GM12865 (cell line): ENCODE measurements around the gene MAD1L1.

Source experiments
- DNase-seq: peaks from one replicate; pipeline ENCODE4 v3.0.0; 2010; ENCODE audit warnings: low read depth
- H3K4me3 ChIP-seq: 2 replicates; pipeline ENCODE4 v1.5.1; 2011; ENCODE audit warnings: mild to moderate bottlenecking, low read depth, low read length, control low read depth
- TF ChIP-seq, protein P1 (sequence below): IDR thresholded peaks from 2 replicates; pipeline ENCODE4 v1.5.1; 2011; ENCODE audit warnings: low read length, control low read depth, low read depth, inconsistent platforms; ENCODE audit not compliant: insufficient read depth; ENCODE audit errors: missing control alignments

MAD1L1 gene

DNA sequence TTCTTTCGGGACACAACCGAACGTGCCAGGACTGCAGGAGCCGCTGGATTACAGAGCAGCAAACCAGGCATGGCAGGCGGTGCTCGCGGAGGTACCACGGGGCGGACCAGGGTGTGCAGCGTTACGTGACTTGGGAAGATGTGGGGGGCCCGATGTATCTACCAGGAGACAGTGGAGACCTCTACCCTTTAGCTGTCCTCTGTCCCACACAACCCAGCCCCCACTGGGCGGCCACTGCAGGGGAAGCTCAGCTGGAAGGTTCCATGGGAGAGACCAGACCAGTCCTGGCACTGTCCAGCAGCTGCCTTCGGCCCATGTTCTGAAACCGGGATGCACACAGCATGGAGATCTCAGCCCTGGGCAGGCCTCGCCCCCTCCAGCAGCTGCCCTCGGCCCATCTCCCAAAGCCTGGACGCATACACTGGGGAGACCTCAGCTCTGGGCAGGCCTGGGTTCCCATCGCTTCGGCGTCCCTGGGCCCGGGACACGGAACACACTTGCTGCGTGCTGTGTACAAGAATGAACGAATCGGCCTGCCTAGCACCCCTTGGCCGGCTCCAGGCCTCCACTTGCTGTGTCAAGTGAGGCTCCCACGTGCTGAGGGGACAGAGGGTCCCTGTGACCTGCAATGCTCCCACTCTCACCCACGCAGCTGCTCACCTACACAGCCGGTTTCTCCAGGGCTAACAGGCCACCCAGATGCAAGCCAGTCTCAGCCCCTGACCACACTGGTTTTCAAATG lies 385.3 kb downstream of the MAD1L1 start:
- no peak overlapping the region for H3K4me3 ChIP-seq
- TF ChIP-seq, protein P1, sequence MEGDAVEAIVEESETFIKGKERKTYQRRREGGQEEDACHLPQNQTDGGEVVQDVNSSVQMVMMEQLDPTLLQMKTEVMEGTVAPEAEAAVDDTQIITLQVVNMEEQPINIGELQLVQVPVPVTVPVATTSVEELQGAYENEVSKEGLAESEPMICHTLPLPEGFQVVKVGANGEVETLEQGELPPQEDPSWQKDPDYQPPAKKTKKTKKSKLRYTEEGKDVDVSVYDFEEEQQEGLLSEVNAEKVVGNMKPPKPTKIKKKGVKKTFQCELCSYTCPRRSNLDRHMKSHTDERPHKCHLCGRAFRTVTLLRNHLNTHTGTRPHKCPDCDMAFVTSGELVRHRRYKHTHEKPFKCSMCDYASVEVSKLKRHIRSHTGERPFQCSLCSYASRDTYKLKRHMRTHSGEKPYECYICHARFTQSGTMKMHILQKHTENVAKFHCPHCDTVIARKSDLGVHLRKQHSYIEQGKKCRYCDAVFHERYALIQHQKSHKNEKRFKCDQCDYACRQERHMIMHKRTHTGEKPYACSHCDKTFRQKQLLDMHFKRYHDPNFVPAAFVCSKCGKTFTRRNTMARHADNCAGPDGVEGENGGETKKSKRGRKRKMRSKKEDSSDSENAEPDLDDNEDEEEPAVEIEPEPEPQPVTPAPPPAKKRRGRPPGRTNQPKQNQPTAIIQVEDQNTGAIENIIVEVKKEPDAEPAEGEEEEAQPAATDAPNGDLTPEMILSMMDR = no peak
- no peak for DNase-seq

DNA sequence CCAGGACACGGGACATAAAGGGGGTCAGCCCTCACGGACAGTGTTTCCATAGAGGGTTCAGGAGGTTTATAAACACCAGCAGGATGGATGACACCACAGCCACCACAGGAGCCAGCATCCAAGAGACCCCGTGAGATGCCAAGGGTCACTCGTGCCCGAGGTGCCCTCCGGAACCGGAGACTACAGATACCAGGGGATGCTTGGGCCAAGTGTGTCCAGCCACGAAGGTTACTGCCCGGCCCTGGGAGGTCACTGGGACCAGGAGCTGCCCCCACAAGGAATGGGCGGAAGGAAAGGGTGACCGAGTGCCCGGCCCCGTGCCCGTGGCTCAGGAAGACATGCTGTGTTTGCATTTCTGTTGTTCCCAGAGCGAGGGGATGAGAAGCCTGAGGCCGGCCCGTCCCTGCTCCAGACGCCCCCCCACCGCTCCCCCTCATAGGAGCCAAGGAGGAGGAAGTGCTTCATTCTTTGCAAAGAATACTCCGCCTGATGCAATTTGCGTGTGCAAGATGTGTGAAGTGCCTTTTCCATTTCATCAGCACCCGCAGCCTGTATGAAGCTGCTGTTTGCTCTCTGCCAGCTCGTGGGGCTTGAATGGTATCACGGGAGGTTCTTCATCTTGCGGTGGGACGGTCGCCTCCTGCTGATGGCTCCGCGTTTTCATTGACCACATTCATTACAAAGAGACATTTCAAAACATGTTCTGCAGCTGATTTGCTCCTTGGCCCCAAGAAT lies 386.2 kb downstream of the MAD1L1 start:
- no peak for DNase-seq
- TF ChIP-seq, protein P1 = no peak
- H3K4me3 ChIP-seq = no peak overlapping the region

DNA sequence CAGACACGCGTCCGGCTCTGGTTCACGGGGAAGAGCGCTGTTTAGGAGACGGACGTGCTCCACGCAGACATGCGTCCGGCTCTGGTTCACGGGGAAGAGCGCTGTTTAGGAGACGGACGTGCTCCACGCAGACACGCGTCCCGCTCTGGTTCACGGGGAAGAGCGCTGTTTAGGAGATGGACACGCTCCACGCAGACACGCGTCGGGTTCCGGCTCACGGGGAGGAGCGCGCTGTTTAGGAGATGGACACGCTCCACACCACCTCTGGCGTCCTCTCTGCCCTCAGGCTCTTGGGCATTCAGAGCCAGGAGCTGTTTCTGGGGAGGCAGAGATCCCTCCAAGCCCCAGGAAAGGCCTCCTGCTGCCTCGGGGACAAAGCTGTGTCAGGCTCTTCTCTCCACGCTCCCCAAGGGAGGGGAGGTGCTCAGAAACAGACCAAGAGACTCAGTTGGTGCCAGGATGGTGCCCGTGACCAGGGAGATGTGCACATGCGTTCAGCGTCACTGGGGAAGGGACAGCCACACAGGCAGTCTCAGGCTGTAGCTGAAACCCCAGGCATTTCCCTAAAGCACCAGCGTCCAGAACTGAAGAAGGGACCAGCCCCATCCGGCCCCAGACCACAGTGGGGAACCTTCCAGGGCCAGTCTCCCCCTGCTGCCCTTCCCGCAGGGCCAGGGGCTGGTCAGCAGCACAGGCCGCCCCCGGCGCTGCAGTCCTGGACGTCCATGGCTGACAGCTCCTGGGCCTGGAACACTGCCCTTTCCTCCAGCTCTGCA lies 387.0 kb downstream of the MAD1L1 start:
- TF ChIP-seq, protein P1 = no peak
- H3K4me3 ChIP-seq = no peak overlapping the region
- no peak for DNase-seq

DNA sequence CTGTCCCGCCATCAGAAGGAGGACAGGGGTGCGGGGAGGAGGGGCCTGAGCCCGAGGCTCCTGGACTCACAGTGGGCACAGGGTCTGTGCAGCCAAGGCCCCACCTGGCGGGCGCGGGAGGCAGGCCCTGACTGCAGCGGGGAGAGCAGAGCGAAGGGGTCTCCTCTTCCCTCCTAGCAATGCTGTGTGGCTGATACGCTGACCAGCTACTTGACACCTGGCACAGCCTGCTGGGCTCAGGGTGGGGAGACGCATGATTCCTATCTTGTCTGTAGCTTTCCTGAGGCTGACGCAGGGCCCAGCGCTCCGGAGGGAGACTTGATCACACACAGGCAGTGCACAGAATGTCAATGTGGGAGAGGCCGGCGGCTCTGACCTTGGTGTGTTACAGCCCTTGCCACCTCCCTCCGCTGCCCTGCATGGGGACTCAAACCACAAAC lies 387.8 kb downstream of the MAD1L1 start:
- DNase-seq = no peak
- TF ChIP-seq, protein P1 = no peak
- no peak overlapping the region for H3K4me3 ChIP-seq

DNA sequence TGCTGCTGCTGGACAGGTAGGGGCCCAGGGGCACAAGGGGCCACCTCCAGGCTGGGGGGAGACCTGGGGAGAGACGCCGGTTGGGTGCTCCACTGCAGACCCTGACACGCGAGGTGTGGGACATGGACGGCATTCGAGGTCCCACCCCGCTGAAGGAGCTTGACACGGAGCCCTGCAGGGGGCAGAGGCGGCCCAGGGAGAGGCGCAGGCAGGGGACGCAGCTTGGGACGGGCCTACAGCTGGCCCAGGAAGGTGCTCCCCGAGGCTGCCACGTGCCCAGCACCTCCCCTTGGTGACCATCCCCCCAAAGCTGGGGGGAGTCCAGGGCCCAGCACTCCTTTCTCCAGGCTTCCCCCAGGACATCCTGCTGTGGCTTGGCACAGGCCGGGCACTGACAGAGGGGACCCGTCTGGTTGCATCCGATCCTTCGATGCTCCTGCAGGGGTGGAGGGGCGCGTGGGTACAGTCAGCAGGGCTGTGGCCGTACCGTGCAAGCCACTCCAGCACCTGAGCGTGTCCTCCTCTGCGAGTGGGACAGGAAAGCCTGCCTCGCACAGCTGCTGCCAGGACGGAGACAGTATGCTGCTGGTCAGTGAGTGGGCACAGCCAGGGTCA lies 388.3 kb downstream of the MAD1L1 start:
- TF ChIP-seq, protein P1 = no peak
- no peak overlapping the region for H3K4me3 ChIP-seq
- no peak for DNase-seq

DNA sequence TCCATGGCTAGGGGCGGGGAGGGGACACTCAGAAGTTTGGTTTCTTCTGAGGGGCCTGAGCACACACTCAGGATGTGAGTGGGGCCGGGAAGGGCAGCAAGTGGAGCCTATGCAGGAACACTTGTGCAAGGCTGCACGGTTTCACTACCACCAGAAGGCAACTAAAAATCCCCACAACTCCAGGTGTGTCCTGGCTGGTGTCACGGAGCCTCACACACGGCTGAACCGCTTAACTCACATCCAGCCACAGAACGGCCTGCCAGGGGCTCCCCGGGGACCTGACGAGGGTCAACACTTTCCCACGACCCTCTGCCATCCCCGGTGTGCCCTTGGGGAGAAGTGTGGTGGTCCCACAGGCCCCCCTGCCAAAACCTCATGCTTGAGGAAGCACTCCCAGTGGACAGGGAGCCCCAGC lies 388.8 kb downstream of the MAD1L1 start:
- H3K4me3 ChIP-seq = no peak overlapping the region
- DNase-seq = no peak
- TF ChIP-seq, protein P1 = no peak
